Endothelial cell of umbilical vein (primary cell): ENCODE measurements around the gene ALK. TPM values are rescaled to one million over a fixed set of nuclear protein-coding genes. Genes with fewer than 3 reads are reported as not detected.

Source experiments
- BruUV-seq: library from RNA; stranded (reverse); fragments of 400-500 nt; replicated peaks from 2 replicates; lab custom pipeline; 2021; lab: Mats Ljungman, UMichigan
- CTCF ChIA-PET: fragments of 300-600, 350-600 bp; sonication (Branson Sonifier 250); formaldehyde crosslinking; loops from one replicate; lab custom pipeline; 2021; ENCODE audit warnings: antibody characterized with exemption, inconsistent platforms; lab: Charles Lee
- POLR2A ChIA-PET: fragments of 300-600, 350-600 bp; sonication (Branson Sonifier 250); formaldehyde crosslinking; loops from one replicate; lab custom pipeline; 2021; ENCODE audit warnings: antibody characterized with exemption, inconsistent platforms; lab: Charles Lee
- DNase-seq: peaks from one replicate; pipeline ENCODE4 v3.0.0-alpha.2; 2011; ENCODE audit warnings: low read depth, low spot score
- FAIRE-seq: peaks from 2 replicates; lab custom pipeline; 2011; peaks lifted over from hg19 to GRCh38; lab: Jason Lieb, UNC
- H2AFZ ChIP-seq: 2 replicates; pipeline ENCODE4 v1.6.0; 2012; ENCODE audit warnings: low read depth, low read length, control low read depth, inconsistent platforms
- H3K27ac ChIP-seq: 2 replicates; pipeline ENCODE4 v1.5.1; 2011; ENCODE audit warnings: low read depth, mild to moderate bottlenecking, control low read depth, low read length, moderate library complexity; ENCODE audit not compliant: insufficient read depth
- H3K27me3 ChIP-seq, 2 experiments: 2 replicates each; pipeline versions ENCODE4 v1.6.0 to v1.6.1; 2011; ENCODE audit warnings: low read length in 2 of 2, mixed read lengths in 1 of 2; ENCODE audit not compliant: control insufficient read depth in 2 of 2, insufficient read depth in 2 of 2
- H3K36me3 ChIP-seq, 2 experiments: 2 replicates in 1 of 2; 3 replicates in 1 of 2; pipeline ENCODE4 v1.5.1; 2011; ENCODE audit warnings: low read length in 2 of 2, mild to moderate bottlenecking in 1 of 2, moderate library complexity in 1 of 2; ENCODE audit not compliant: control insufficient read depth in 2 of 2, insufficient read depth in 2 of 2; ENCODE audit errors: extremely low read depth in 1 of 2
- H3K4me1 ChIP-seq: 3 replicates; pipeline ENCODE4 v1.5.1; 2011; ENCODE audit warnings: mild to moderate bottlenecking, low read length; ENCODE audit not compliant: control insufficient read depth, insufficient read depth; ENCODE audit errors: extremely low read depth
- H3K4me2 ChIP-seq: 2 replicates; pipeline ENCODE4 v1.6.1; 2011; ENCODE audit warnings: low read length, control low read depth, mixed read lengths; ENCODE audit not compliant: insufficient read depth
- H3K4me3 ChIP-seq, 3 experiments: fragments of 200-600 bp in 1 of 3; sonication (generic), shearing (Covaris generic) in 1 of 3; replicated peaks in 1 of 3; 2 replicates each; pipeline ENCODE4 v1.5.1; 2011 to 2016; ENCODE audit warnings: control low read depth in 3 of 3, low read length in 3 of 3, mild to moderate bottlenecking in 2 of 3, inconsistent platforms in 1 of 3, low read depth in 1 of 3, moderate library complexity in 1 of 3; ENCODE audit not compliant: insufficient read depth in 1 of 3
- H3K79me2 ChIP-seq: 2 replicates; pipeline ENCODE4 v1.6.0; 2012; ENCODE audit warnings: low read length, inconsistent platforms; ENCODE audit not compliant: control insufficient read depth, insufficient read depth
- H3K9ac ChIP-seq: replicated peaks from 2 replicates; pipeline ENCODE3; 2011; ENCODE audit warnings: low read length, control low read depth; ENCODE audit not compliant: insufficient read depth; ENCODE audit errors: extremely low read depth
- H3K9me1 ChIP-seq: replicated peaks from 3 replicates; pipeline ENCODE4 v1.6.0; 2011; ENCODE audit warnings: mild to moderate bottlenecking, low read length; ENCODE audit not compliant: control insufficient read depth, insufficient read depth; ENCODE audit errors: extremely low read depth
- H3K9me3 ChIP-seq: replicated peaks from 2 replicates; pipeline ENCODE4 v1.5.1; 2012; ENCODE audit warnings: low read length, inconsistent platforms; ENCODE audit not compliant: control insufficient read depth, insufficient read depth
- H4K20me1 ChIP-seq: replicated peaks from 2 replicates; pipeline ENCODE3; 2011; ENCODE audit warnings: mild to moderate bottlenecking, low read length; ENCODE audit not compliant: control insufficient read depth, insufficient read depth; ENCODE audit errors: extremely low read depth
- EZH2 ChIP-seq: IDR thresholded peaks from 2 replicates; pipeline ENCODE4 v1.6.1; 2012; ENCODE audit warnings: borderline replicate concordance, low read depth, mild to moderate bottlenecking, moderate library complexity, low read length, inconsistent platforms; ENCODE audit not compliant: severe bottlenecking
- FOS ChIP-seq: IDR thresholded peaks from 2 replicates; pipeline ENCODE4 v1.6.1; 2011; ENCODE audit warnings: mild to moderate bottlenecking, low read length, moderate library complexity, borderline replicate concordance; ENCODE audit not compliant: insufficient read depth
- GATA2 ChIP-seq: IDR thresholded peaks from 2 replicates; pipeline ENCODE4 v1.7.0; 2011; ENCODE audit warnings: low read depth, mild to moderate bottlenecking, moderate library complexity, mixed read lengths, low read length; ENCODE audit not compliant: insufficient read length, insufficient read depth
- JUN ChIP-seq: IDR thresholded peaks from 2 replicates; pipeline ENCODE4 v1.6.1; 2011; ENCODE audit warnings: borderline replicate concordance, low read depth; ENCODE audit not compliant: insufficient read length, insufficient read depth
- MYC ChIP-seq: IDR thresholded peaks from one replicate; pipeline ENCODE4 v1.6.1; 2011; ENCODE audit warnings: mild to moderate bottlenecking, low read depth, low read length
- POLR2A ChIP-seq: IDR thresholded peaks from 2 replicates; pipeline ENCODE4 v1.6.1; 2012; ENCODE audit warnings: low read depth, mild to moderate bottlenecking, control low read depth, low read length
- POLR2AphosphoS5 ChIP-seq: IDR thresholded peaks from 2 replicates; pipeline ENCODE4 v1.6.1; 2012; ENCODE audit warnings: low read depth, mild to moderate bottlenecking, control low read depth, low read length, moderate library complexity; ENCODE audit not compliant: insufficient read depth
- dilution Hi-C: fragments of 300-500 bp; cut with MboI; formaldehyde crosslinking; loops from one replicate; pipeline ENCODE4 v1.15.0; 2019; ENCODE audit warnings: low sequenced_read_pairs; ENCODE audit not compliant: extremely low pct_ligation_motif_present
- intact Hi-C: fragments of 100-400 bp; cut with micrococcal nuclease; formaldehyde crosslinking; loops from one replicate; pipeline ENCODE4 v1.10.0; 2022
- polyA plus RNA-seq, 4 experiments: library from polyadenylated mRNA; depleted of rRNA in 3 of 4; stranded (reverse) in 3 of 4; unstranded in 1 of 4; fragments of >200 nt; gene quantifications; 2 replicates each; pipeline versions ENCODE4 v1.2.1 to v1.2.3, GENCODE V29; 2011 to 2012; ENCODE audit warnings: missing spikeins in 1 of 4
- total RNA-seq: library from RNA; stranded (reverse); gene quantifications from 2 replicates; pipeline ENCODE4 v1.2.3, GENCODE V29; 2021
- TF ChIP-seq, protein P1 (sequence below), 2 donors: IDR thresholded peaks; 1 replicate in 1 of 2; 2 replicates in 1 of 2; pipeline ENCODE4 v1.5.1; 2011; ENCODE audit warnings: low read length in 2 of 2, mild to moderate bottlenecking in 2 of 2, moderate library complexity in 2 of 2, control low read depth in 1 of 2, inconsistent platforms in 1 of 2, low read depth in 1 of 2; ENCODE audit not compliant: insufficient read depth in 1 of 2; ENCODE audit errors: extremely low read depth in 1 of 2
- TF ChIP-seq, protein P2 (sequence below): IDR thresholded peaks from 2 replicates; pipeline ENCODE4 v1.6.1; 2011; ENCODE audit not compliant: insufficient read depth, insufficient read length

The ALK gene
- total and polyA plus RNA-seq, 2 donors (not counting 3 experiments of a cell fraction or from before 2014, with no cell fraction given): not detected

GRCh38 chr2:29761278-29761677 lies 160.1 kb downstream of the ALK start:
- Histone ChIP-seq H3K4me1 (no peaks in the 10 kb centered on the region), H3K27me3 (no peaks in the 10 kb centered on the region), H3K9me3 (no peaks in the 10 kb centered on the region), H2AFZ (no peak overlapping the region), H3K27ac (no peak overlapping the region), H3K9ac (no peak overlapping the region), H4K20me1 (no peaks in the 10 kb centered on the region), H3K79me2 (no peaks in the 10 kb centered on the region), H3K4me3 (no peak overlapping the region), H3K9me1 (no peaks in the 10 kb centered on the region), H3K4me2 (no peak overlapping the region), H3K36me3 (no peaks in the 10 kb centered on the region)
- intact Hi-C loops: no loop called here
- no TSS peak for BruUV-seq
- FAIRE-seq (no peak), DNase-seq (no peak)
- ChIA-PET POLR2A (no interaction called here), CTCF (no interaction called here)
- no peak for TF ChIP-seq JUN
- no peak for TF ChIP-seq MYC
- TF ChIP-seq POLR2AphosphoS5: no peak
- TF ChIP-seq, protein P1, sequence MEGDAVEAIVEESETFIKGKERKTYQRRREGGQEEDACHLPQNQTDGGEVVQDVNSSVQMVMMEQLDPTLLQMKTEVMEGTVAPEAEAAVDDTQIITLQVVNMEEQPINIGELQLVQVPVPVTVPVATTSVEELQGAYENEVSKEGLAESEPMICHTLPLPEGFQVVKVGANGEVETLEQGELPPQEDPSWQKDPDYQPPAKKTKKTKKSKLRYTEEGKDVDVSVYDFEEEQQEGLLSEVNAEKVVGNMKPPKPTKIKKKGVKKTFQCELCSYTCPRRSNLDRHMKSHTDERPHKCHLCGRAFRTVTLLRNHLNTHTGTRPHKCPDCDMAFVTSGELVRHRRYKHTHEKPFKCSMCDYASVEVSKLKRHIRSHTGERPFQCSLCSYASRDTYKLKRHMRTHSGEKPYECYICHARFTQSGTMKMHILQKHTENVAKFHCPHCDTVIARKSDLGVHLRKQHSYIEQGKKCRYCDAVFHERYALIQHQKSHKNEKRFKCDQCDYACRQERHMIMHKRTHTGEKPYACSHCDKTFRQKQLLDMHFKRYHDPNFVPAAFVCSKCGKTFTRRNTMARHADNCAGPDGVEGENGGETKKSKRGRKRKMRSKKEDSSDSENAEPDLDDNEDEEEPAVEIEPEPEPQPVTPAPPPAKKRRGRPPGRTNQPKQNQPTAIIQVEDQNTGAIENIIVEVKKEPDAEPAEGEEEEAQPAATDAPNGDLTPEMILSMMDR (IDR thresholded peaks at IDR 0.05; ENCODE audit: extremely low read depth in 1 of 2, insufficient read depth in 1 of 2, low read depth in 1 of 2, low read length in 2 of 2): no peak
- TF ChIP-seq FOS: no peak
- no peak for TF ChIP-seq GATA2
- no peak for TF ChIP-seq POLR2A
- no peak for TF ChIP-seq EZH2
- TF ChIP-seq, protein P2, sequence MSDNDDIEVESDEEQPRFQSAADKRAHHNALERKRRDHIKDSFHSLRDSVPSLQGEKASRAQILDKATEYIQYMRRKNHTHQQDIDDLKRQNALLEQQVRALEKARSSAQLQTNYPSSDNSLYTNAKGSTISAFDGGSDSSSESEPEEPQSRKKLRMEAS: no peak
- dilution Hi-C loops: no loop called here
